Measurements from ENCODE around the gene PER3.

PER3 gene

DNA sequence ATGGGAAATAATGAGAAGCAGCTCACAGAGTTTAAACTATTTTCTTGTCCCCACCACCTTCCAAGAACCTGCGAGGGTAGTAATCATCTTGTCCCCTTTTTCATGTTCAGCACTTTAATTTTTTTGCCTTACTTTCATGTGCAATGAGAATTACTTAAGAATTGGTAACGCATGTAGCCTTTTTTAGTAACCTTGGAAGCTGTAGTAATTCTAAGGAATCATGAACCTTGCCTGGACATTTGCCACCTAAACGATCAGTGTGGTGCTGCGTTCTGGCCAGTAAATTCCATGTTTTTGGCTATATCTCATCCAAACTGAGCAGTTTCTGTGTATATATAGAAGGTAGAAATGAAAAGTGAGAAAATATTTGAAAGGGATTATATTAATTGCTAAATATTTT lies 16.9 kb upstream of the PER3 start:
- ATAC-seq, result no peak
- TF ChIP-seq ISL1 (CRISPR knock-in tag; IDR thresholded peaks at IDR 0.05), result no peak
- no peak for TF ChIP-seq ZFP30 (CRISPR knock-in tag; IDR thresholded peaks at IDR 0.05)
- no peak for TF ChIP-seq ARNTL (CRISPR knock-in tag; IDR thresholded peaks at IDR 0.05; ENCODE audit: borderline replicate concordance, low read depth)
- TF ChIP-seq, protein P1, sequence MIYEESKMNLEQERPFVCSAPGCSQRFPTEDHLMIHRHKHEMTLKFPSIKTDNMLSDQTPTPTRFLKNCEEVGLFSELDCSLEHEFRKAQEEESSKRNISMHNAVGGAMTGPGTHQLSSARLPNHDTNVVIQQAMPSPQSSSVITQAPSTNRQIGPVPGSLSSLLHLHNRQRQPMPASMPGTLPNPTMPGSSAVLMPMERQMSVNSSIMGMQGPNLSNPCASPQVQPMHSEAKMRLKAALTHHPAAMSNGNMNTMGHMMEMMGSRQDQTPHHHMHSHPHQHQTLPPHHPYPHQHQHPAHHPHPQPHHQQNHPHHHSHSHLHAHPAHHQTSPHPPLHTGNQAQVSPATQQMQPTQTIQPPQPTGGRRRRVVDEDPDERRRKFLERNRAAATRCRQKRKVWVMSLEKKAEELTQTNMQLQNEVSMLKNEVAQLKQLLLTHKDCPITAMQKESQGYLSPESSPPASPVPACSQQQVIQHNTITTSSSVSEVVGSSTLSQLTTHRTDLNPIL (CRISPR knock-in tag; IDR thresholded peaks at IDR 0.05; ENCODE audit: low read depth), result no peak
- no peak for TF ChIP-seq OSR1 (CRISPR knock-in tag; IDR thresholded peaks at IDR 0.05)
- TF ChIP-seq TCF4 (CRISPR knock-in tag; IDR thresholded peaks at IDR 0.05; ENCODE audit: borderline replicate concordance), result no peak
- TF ChIP-seq ZNF8 (CRISPR knock-in tag; IDR thresholded peaks at IDR 0.05), result no peak
- TF ChIP-seq, protein P2, sequence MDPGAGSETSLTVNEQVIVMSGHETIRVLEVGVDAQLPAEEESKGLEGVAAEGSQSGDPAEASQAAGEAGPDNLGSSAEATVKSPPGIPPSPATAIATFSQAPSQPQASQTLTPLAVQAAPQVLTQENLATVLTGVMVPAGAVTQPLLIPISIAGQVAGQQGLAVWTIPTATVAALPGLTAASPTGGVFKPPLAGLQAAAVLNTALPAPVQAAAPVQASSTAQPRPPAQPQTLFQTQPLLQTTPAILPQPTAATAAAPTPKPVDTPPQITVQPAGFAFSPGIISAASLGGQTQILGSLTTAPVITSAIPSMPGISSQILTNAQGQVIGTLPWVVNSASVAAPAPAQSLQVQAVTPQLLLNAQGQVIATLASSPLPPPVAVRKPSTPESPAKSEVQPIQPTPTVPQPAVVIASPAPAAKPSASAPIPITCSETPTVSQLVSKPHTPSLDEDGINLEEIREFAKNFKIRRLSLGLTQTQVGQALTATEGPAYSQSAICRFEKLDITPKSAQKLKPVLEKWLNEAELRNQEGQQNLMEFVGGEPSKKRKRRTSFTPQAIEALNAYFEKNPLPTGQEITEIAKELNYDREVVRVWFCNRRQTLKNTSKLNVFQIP (CRISPR knock-in tag; IDR thresholded peaks at IDR 0.05; ENCODE audit: borderline replicate concordance, low read depth), result no peak
- TF ChIP-seq, protein P3, sequence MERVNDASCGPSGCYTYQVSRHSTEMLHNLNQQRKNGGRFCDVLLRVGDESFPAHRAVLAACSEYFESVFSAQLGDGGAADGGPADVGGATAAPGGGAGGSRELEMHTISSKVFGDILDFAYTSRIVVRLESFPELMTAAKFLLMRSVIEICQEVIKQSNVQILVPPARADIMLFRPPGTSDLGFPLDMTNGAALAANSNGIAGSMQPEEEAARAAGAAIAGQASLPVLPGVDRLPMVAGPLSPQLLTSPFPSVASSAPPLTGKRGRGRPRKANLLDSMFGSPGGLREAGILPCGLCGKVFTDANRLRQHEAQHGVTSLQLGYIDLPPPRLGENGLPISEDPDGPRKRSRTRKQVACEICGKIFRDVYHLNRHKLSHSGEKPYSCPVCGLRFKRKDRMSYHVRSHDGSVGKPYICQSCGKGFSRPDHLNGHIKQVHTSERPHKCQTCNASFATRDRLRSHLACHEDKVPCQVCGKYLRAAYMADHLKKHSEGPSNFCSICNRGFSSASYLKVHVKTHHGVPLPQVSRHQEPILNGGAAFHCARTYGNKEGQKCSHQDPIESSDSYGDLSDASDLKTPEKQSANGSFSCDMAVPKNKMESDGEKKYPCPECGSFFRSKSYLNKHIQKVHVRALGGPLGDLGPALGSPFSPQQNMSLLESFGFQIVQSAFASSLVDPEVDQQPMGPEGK (CRISPR knock-in tag; IDR thresholded peaks at IDR 0.05; ENCODE audit: borderline replicate concordance), result no peak
- no peak for TF ChIP-seq ZFP3 (CRISPR knock-in tag; IDR thresholded peaks at IDR 0.05)
- TF ChIP-seq, protein P4, sequence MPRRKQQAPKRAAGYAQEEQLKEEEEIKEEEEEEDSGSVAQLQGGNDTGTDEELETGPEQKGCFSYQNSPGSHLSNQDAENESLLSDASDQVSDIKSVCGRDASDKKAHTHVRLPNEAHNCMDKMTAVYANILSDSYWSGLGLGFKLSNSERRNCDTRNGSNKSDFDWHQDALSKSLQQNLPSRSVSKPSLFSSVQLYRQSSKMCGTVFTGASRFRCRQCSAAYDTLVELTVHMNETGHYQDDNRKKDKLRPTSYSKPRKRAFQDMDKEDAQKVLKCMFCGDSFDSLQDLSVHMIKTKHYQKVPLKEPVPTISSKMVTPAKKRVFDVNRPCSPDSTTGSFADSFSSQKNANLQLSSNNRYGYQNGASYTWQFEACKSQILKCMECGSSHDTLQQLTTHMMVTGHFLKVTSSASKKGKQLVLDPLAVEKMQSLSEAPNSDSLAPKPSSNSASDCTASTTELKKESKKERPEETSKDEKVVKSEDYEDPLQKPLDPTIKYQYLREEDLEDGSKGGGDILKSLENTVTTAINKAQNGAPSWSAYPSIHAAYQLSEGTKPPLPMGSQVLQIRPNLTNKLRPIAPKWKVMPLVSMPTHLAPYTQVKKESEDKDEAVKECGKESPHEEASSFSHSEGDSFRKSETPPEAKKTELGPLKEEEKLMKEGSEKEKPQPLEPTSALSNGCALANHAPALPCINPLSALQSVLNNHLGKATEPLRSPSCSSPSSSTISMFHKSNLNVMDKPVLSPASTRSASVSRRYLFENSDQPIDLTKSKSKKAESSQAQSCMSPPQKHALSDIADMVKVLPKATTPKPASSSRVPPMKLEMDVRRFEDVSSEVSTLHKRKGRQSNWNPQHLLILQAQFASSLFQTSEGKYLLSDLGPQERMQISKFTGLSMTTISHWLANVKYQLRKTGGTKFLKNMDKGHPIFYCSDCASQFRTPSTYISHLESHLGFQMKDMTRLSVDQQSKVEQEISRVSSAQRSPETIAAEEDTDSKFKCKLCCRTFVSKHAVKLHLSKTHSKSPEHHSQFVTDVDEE (CRISPR knock-in tag; IDR thresholded peaks at IDR 0.05), result no peak
- no peak for TF ChIP-seq ESRRG (CRISPR knock-in tag; IDR thresholded peaks at IDR 0.05)
- TF ChIP-seq BACH2 (CRISPR knock-in tag; IDR thresholded peaks at IDR 0.05; ENCODE audit: borderline replicate concordance), result no peak
- no peak for TF ChIP-seq ZNF565 (CRISPR knock-in tag; conservative IDR thresholded peaks at IDR 0.05; ENCODE audit: low read depth)
- TF ChIP-seq ZNF70 (CRISPR knock-in tag; IDR thresholded peaks at IDR 0.05), result no peak
- TF ChIP-seq, protein P5, sequence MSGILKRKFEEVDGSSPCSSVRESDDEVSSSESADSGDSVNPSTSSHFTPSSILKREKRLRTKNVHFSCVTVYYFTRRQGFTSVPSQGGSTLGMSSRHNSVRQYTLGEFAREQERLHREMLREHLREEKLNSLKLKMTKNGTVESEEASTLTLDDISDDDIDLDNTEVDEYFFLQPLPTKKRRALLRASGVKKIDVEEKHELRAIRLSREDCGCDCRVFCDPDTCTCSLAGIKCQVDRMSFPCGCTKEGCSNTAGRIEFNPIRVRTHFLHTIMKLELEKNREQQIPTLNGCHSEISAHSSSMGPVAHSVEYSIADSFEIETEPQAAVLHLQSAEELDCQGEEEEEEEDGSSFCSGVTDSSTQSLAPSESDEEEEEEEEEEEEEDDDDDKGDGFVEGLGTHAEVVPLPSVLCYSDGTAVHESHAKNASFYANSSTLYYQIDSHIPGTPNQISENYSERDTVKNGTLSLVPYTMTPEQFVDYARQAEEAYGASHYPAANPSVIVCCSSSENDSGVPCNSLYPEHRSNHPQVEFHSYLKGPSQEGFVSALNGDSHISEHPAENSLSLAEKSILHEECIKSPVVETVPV (CRISPR knock-in tag; IDR thresholded peaks at IDR 0.05), result no peak
- TF ChIP-seq CSDC2 (CRISPR knock-in tag; IDR thresholded peaks at IDR 0.05), result no peak
- TF ChIP-seq ZC3H10 (CRISPR knock-in tag; IDR thresholded peaks at IDR 0.05), result no peak

DNA sequence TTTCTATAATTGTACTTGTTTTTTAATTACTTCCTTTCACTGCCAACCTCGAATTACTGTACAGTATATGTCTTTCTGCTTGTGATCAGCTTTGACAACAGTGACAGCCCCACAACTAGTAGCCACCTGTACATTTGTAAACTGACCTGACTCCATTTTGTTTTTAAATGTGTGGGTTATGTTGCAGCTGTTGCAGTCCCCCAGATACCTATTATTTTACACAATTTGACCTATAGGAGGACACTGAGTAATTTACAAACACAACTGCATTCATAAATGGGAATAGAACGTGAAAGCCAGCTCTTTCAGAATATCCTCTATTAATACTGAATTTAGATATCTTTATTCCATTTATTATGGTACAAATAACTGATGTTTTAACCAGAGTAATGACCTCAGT lies 15.5 kb upstream of the PER3 start:
- no peak for ATAC-seq
- TF ChIP-seq, protein P3 (CRISPR knock-in tag; IDR thresholded peaks at IDR 0.05; ENCODE audit: borderline replicate concordance), result no peak
- no peak for TF ChIP-seq CSDC2 (CRISPR knock-in tag; IDR thresholded peaks at IDR 0.05)
- TF ChIP-seq TCF4 (CRISPR knock-in tag; IDR thresholded peaks at IDR 0.05; ENCODE audit: borderline replicate concordance), result no peak
